BLaER1 (cell line): ENCODE results near the gene CAPN13.

Experiments used
- H3K27ac ChIP-seq: shearing (Covaris generic); formaldehyde crosslinking; 2 replicates; pipeline ENCODE4 v1.8.1; 2022
- H3K27me3 ChIP-seq: shearing (Covaris generic); formaldehyde crosslinking; 2 replicates; pipeline ENCODE4 v1.8.1; 2022
- H3K36me3 ChIP-seq: shearing (Covaris generic); formaldehyde crosslinking; 2 replicates; pipeline ENCODE4 v1.8.1; 2022
- H3K4me1 ChIP-seq: shearing (Covaris generic); formaldehyde crosslinking; 2 replicates; pipeline ENCODE4 v1.8.1; 2022
- H3K4me2 ChIP-seq: shearing (Covaris generic); formaldehyde crosslinking; 2 replicates; pipeline ENCODE4 v1.8.1; 2022
- H3K4me3 ChIP-seq: shearing (Covaris generic); formaldehyde crosslinking; 2 replicates; pipeline ENCODE4 v1.8.1; 2022
- H3K9ac ChIP-seq: shearing (Covaris generic); formaldehyde crosslinking; 2 replicates; pipeline ENCODE4 v1.8.1; 2022
- H3K9me3 ChIP-seq: shearing (Covaris generic); formaldehyde crosslinking; 2 replicates; pipeline ENCODE4 v1.8.1; 2022
- H4K20me1 ChIP-seq: shearing (Covaris generic); formaldehyde crosslinking; 2 replicates; pipeline ENCODE4 v1.8.1; 2022
- Cebpa-rat ChIP-seq: shearing (Covaris generic); IDR thresholded peaks from 2 replicates; pipeline ENCODE4 v1.8.1; 2022

CAPN13 gene

DNA sequence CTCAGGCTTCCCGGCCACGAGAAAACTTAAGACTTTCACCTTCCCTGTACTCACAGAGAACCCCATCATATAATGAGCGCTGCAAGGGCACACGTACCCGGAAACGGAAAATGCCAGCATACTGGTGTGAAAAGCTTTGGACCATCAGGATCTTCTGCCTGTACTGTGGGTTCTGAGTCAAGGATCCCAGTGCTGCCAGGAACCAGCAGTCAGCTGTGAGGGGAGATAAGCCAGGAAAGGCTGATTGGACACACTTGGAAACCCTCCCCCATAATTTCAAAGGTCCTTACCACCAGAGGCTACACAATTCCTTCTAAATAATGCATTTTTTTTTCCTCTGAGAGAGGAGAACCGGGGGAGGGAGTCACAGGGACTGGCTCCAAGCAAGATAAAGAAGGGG lies 31.4 kb downstream of the CAPN13 start:
- peak overlapping the region; percentile 33 for H3K4me2 ChIP-seq
- peaks cover 10% of the 10 kb centered on the region for H3K4me1 ChIP-seq
- no peaks in the 10 kb centered on the region for H3K27me3 ChIP-seq
- TF ChIP-seq Cebpa-rat, result no peak
- no peaks in the 10 kb centered on the region for H3K36me3 ChIP-seq
- H3K9me3 ChIP-seq, result no peaks in the 10 kb centered on the region
- H4K20me1 ChIP-seq, result no peaks in the 10 kb centered on the region
- H3K4me3 ChIP-seq, result no peak overlapping the region
- H3K27ac ChIP-seq, result no peak overlapping the region
- H3K9ac ChIP-seq, result no peak overlapping the region

DNA sequence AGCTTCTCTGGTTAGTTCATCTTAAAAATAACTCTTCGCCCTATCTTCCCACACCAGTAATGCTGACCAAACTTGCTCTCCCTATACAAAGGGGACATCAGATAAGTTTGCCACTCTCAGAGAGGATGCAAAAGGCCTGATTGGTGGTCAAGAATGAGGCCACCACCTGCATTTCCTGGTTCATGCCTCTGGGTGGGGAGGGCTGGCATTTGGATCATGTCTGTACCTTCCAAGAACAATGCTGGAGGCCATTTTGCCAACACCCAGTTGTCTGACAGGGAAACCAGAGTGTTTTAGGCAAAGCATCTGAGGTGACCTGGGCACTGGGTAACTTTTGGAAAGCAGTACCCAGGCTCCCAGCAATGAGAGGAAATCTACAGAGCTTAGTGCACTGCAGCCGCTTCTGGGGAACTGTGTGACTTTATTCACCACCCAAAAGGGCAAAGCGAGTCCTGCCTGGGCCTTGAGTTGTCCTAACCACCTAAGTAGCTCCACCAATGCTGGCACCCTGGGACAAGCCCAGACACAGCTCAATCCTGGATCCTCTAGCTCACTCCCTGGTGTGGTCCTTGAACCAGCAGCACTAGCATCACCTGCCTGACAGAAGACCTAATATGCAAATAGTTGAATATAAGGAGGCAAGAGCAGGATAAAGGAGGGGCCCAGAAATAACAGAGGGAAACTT lies 35.1 kb downstream of the CAPN13 start:
- H3K4me2 ChIP-seq, result no peak overlapping the region
- no peaks in the 10 kb centered on the region for H3K27me3 ChIP-seq
- no peaks in the 10 kb centered on the region for H3K36me3 ChIP-seq
- peaks cover 34% of the 10 kb centered on the region for H3K4me1 ChIP-seq
- H3K9me3 ChIP-seq, result no peaks in the 10 kb centered on the region
- H3K4me3 ChIP-seq, result no peak overlapping the region
- H3K27ac ChIP-seq, result no peak overlapping the region
- no peak overlapping the region for H3K9ac ChIP-seq
- TF ChIP-seq Cebpa-rat, result no peak
- H4K20me1 ChIP-seq, result no peaks in the 10 kb centered on the region

DNA sequence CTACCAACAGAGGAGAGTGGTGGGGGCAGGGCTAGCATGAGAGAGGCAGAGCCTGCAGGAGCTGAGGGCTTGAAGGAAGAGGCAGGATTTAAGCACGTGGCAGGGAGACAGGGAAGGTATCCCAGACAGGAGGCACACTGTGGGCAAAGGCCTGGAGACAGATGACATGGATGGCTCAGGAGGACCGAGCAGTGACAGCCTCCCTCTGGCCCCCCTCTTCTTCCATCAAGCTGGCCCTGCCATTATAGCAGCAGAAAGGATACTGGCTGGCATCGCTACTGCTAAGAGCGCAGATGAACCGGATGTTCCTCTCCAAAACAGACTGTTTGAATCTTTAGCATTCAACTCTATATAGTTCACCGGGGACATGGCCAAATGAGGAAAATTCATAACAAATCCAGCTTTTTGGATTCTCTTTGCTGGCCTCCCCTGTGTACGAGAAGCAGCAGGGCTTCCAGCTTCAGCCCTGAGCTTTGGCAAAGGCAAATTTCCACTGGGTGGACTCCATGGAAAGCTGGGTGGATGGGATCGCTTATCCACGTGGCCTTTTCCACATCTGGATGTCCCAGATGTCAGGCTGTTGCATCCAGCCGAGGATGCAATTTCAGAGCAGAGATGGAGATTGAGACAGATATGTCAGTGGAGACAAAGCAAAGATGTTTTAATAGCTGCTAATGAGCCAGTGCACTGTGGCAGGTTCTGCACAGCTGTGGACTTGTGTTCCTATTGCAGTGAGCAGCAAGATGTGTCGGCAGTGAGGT lies 36.2 kb downstream of the CAPN13 start:
- Histone ChIP-seq H3K27ac (no peak overlapping the region), H4K20me1 (no peaks in the 10 kb centered on the region), H3K4me1 (peaks cover 44% of the 10 kb centered on the region), H3K9me3 (no peaks in the 10 kb centered on the region), H3K4me2 (no peak overlapping the region), H3K27me3 (no peaks in the 10 kb centered on the region), H3K36me3 (no peaks in the 10 kb centered on the region), H3K4me3 (no peak overlapping the region), H3K9ac (no peak overlapping the region)
- no peak for TF ChIP-seq Cebpa-rat

DNA sequence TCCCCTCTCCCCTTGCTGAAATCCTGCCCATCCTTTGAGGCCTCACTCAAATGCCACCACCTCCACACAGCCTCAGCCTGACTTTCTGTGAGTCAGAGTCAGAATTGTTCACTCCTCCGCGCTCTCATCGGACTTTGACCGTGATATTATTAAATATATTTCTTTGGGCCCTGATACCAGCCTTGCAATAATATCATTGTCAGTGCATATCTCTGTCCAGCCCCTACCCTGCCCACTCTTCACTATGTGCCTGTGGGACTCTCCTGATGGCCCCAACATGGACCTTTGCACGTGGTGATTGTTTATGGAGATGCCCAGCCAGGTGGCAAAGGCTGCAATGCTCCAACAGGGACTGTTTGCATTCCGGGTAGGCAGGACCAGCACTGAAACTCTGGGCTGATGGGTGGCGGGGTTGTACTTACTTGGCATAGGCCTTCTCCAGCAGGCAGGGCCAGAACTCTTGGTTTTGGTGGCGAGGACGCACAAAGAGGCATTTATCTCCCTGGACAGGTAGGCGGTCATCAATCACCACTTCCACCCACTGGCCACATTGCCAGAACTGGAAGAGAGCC lies 37.3 kb downstream of the CAPN13 start:
- H4K20me1 ChIP-seq, result no peaks in the 10 kb centered on the region

GRCh38 chr2:30769481-30769780 lies 37.8 kb downstream of the CAPN13 start:
- H3K4me2 ChIP-seq, result peak overlapping the region; percentile 93; the same call in 1 of the 2 replicates
- TF ChIP-seq Cebpa-rat, result no peak
- H3K27me3 ChIP-seq, result no peaks in the 10 kb centered on the region
- no peaks in the 10 kb centered on the region for H3K36me3 ChIP-seq
- H3K27ac ChIP-seq, result no peak overlapping the region
- H3K9me3 ChIP-seq, result no peaks in the 10 kb centered on the region
- H3K4me1 ChIP-seq, result peaks cover 52% of the 10 kb centered on the region
- no peak overlapping the region for H3K9ac ChIP-seq
- no peak overlapping the region for H3K4me3 ChIP-seq
- H4K20me1 ChIP-seq, result no peaks in the 10 kb centered on the region

More for the DNA sequence above, 37.3 kb downstream of the CAPN13 start:
- H3K36me3 ChIP-seq, result no peaks in the 10 kb centered on the region
- H3K4me1 ChIP-seq, result peaks cover 46% of the 10 kb centered on the region
- no peak overlapping the region for H3K27ac ChIP-seq
- no peak overlapping the region for H3K9ac ChIP-seq
- no peak for TF ChIP-seq Cebpa-rat
- H3K4me2 ChIP-seq, result no peak overlapping the region
- no peak overlapping the region for H3K4me3 ChIP-seq
- no peaks in the 10 kb centered on the region for H3K9me3 ChIP-seq
- no peaks in the 10 kb centered on the region for H3K27me3 ChIP-seq

DNA sequence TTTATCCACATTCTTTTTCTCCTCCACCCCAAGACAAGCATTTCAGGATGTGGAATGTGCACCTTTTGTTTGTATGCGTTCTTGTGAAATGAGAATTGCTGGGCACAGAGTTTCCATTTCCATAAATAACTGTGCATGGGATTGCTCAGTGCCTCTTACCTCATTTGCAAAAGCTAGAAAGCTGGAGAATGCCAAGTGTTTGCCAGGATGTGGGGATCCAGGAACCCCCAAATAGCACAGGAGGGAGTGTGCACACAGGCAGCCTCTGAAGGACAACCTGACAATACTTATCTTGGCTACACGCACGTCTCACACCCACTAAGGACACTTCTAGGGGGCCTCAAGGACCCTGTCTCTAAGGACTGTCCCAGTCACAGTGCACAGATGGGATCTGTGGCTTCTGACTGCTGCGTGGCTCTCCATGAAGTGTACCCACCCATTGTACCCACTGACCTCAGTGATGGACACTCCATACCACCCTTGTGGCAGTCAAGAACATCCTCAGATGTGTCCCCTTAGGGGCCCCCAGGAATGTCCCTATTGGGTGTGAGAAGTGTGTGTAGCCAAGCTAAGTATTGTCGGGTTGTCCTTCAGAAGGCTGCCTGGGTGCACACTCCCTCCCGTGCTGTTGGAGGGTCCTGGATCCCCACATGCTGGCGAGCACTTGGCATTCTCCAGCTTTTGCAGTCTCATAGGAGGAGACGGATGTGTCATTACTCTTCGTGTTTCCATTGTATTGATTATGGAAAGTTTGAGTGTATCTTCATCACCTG lies 38.4 kb downstream of the CAPN13 start:
- peak overlapping the region; percentile 93 for H3K4me2 ChIP-seq
- no peaks in the 10 kb centered on the region for H3K27me3 ChIP-seq
- H3K9me3 ChIP-seq, result no peaks in the 10 kb centered on the region
- H3K27ac ChIP-seq, result peak overlapping the region; percentile 39; the same call in 1 of the 2 replicates
- no peak overlapping the region for H3K4me3 ChIP-seq
- H4K20me1 ChIP-seq, result no peaks in the 10 kb centered on the region
- peaks cover 57% of the 10 kb centered on the region for H3K4me1 ChIP-seq
- no peak for TF ChIP-seq Cebpa-rat
- no peaks in the 10 kb centered on the region for H3K36me3 ChIP-seq
- no peak overlapping the region for H3K9ac ChIP-seq

DNA sequence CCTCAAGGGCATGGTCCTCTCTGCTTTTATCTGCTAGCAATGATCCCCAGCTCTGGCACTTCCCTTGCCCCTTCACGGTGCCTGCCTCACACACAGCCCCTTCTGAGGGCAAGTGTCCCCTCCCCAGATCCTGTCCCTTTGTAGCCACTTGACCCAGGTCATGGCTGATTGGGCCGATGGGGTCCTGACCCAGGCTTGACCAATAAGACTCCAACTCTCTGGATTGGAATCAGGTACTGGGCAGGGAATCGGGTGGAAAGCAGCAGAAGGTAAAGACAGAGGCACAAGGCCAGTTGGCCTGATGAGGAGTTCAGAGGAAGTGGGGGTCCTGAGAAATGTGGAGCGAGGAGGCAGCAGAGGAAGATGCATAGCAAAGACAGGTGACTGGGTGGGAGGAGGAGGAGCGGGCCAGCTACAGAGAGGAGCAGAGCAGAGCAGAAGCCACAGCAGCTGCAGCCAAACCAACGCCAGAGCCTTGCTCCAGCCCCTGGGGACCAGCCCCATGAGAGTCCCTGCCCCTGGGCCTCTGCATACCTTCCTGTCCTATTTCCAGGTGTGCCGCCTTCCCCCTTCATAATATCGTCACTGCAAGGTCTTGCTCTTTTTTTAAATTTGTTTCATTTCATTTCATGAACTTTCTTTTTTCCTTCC lies 39.1 kb downstream of the CAPN13 start:
- no peaks in the 10 kb centered on the region for H3K27me3 ChIP-seq
- H3K27ac ChIP-seq, result peak overlapping the region; percentile 53; the same call in 1 of the 2 replicates
- peaks cover 64% of the 10 kb centered on the region for H3K4me1 ChIP-seq
- no peak for TF ChIP-seq Cebpa-rat
- no peak overlapping the region for H3K9ac ChIP-seq
- no peaks in the 10 kb centered on the region for H4K20me1 ChIP-seq
- H3K9me3 ChIP-seq, result no peaks in the 10 kb centered on the region
- no peak overlapping the region for H3K4me3 ChIP-seq
- H3K4me2 ChIP-seq, result peak overlapping the region; percentile 93
- no peaks in the 10 kb centered on the region for H3K36me3 ChIP-seq

- no peak for TF ChIP-seq Cebpa-rat
- H3K4me1 ChIP-seq, result peaks cover 79% of the 10 kb centered on the region
- H4K20me1 ChIP-seq, result no peaks in the 10 kb centered on the region
- no peak overlapping the region for H3K9ac ChIP-seq
- H3K27ac ChIP-seq, result no peak overlapping the region
- no peaks in the 10 kb centered on the region for H3K36me3 ChIP-seq
- peak overlapping the region; percentile 93 for H3K4me2 ChIP-seq
- no peaks in the 10 kb centered on the region for H3K9me3 ChIP-seq
- H3K27me3 ChIP-seq, result no peaks in the 10 kb centered on the region
- H3K4me3 ChIP-seq, result no peak overlapping the region
Observed at GRCh38 chr2:30766666-30767065, 40.6 kb downstream of the CAPN13 start.

GRCh38 chr2:30765876-30766470 lies 41.3 kb downstream of the CAPN13 start:
- Histone ChIP-seq H3K4me3 (no peak overlapping the region), H3K27me3 (no peaks in the 10 kb centered on the region), H3K9me3 (no peaks in the 10 kb centered on the region), H3K4me1 (peaks cover 86% of the 10 kb centered on the region), H3K36me3 (no peaks in the 10 kb centered on the region), H3K27ac (peak overlapping the region; percentile 21; the same call in 1 of the 2 replicates), H4K20me1 (no peaks in the 10 kb centered on the region), H3K4me2 (peak overlapping the region; percentile 93), H3K9ac (0 out of 2 replicates have a peak overlapping the region, but pooled peaks have one; percentile 11)
- TF ChIP-seq Cebpa-rat, result no peak
